Upper lobe of left lung (tissue), 6 donors: ENCODE results near the gene NT5C2. TPM values are rescaled to one million over a fixed set of nuclear protein-coding genes. Genes with fewer than 3 reads are reported as not detected.

Source experiments
- ATAC-seq, 2 donors: fragments of 200-7000 bp; cut with Tn5 transposase; one replicate each; pipeline ENCODE4 v1.9.1; 2022; ENCODE audit warnings: mild to moderate bottlenecking in 2 of 2, moderate library complexity in 2 of 2; ENCODE audit not compliant: low FRiP score in 2 of 2
- DNase-seq, 2 donors: peaks; one replicate each; pipeline ENCODE4 v3.0.0-alpha.2; 2019 to 2020
- H3K27ac ChIP-seq, 4 donors: fragments of 200-600 bp; sonication (generic); one replicate each; pipeline ENCODE4 v1.5.1; 2016 to 2019
- H3K27me3 ChIP-seq, 4 donors: fragments of 200-600 bp; sonication (generic); one replicate each; pipeline ENCODE4 v1.5.1; 2017 to 2019
- H3K36me3 ChIP-seq, 4 donors: fragments of 200-600 bp; sonication (generic); one replicate each; pipeline ENCODE4 v1.5.1; 2016 to 2019
- H3K4me1 ChIP-seq, 4 donors: fragments of 200-600 bp; sonication (generic); one replicate each; pipeline ENCODE4 v1.5.1; 2018 to 2019
- H3K4me3 ChIP-seq, 4 donors: fragments of 200-600 bp; sonication (generic); one replicate each; pipeline ENCODE4 v1.5.1; 2017 to 2019; ENCODE audit warnings: mild to moderate bottlenecking in 2 of 4, moderate library complexity in 1 of 4
- H3K9me3 ChIP-seq, 4 donors: fragments of 200-600 bp; sonication (generic); one replicate each; pipeline ENCODE4 v1.5.1; 2018 to 2019
- EP300 ChIP-seq, 4 donors: sonication (generic); formaldehyde crosslinking; IDR thresholded peaks; one replicate each; pipeline ENCODE4 v1.5.1; 2017; ENCODE audit warnings: antibody characterized with exemption in 4 of 4, control low read depth in 2 of 4
- POLR2A ChIP-seq, 4 donors: fragments of 450-650 bp; IDR thresholded peaks; one replicate each; pipeline ENCODE4 v1.5.1; 2016 to 2017; ENCODE audit warnings: antibody characterized with exemption in 4 of 4, mild to moderate bottlenecking in 2 of 4
- POLR2AphosphoS5 ChIP-seq, 2 donors: sonication (generic); formaldehyde crosslinking; IDR thresholded peaks; one replicate each; pipeline ENCODE4 v1.5.1; 2017; ENCODE audit warnings: antibody characterized with exemption in 2 of 2
- WGBS, 2 donors: methylation state at CpG; one replicate each; pipeline ENCODE4 v1.1.5; 2017 to 2018; 5-methylcytosine and 5-hydroxymethylcytosine counted together
- total RNA-seq, 6 donors: library from RNA; depleted of rRNA in 4 of 6; stranded (reverse); fragments of >200 nt in 4 of 6; gene quantifications; one replicate each; pipeline versions ENCODE4 v1.1.0 to v1.2.1, GENCODE V29; 2016 to 2021
- TF ChIP-seq, protein P1 (sequence below), 6 experiments: fragments of 450-650 bp in 4 of 6; fragments of 200-600 bp in 2 of 6; sonication (generic) in 2 of 6; IDR thresholded peaks; one replicate each; pipeline ENCODE4 v1.5.1; 2016 to 2019; ENCODE audit warnings: antibody characterized with exemption in 6 of 6
- donor health status: DM: no; HTN: no; CAD: no; lungs with moderate emphysema.
- donor health status: DM: no; HTN: yes; CAD: no; lungs with severe emphysema.

The NT5C2 gene
- total RNA-seq, 6 donors from 2014 or later: 47.4 to 122 (median 85.1) TPM

GRCh38 chr10:103125323-103126267 is 67.5 kb downstream of the NT5C2 start:
- H3K27ac ChIP-seq: peak overlapping the region in 1 of 4 donors; percentile 23
- H3K36me3 ChIP-seq: peaks cover 0 to 11% (median 4%) of the 10 kb centered on the region in 4 donors
- no peak for TF ChIP-seq POLR2AphosphoS5 (IDR thresholded peaks at IDR 0.05)
- no peak for TF ChIP-seq POLR2A (IDR thresholded peaks at IDR 0.05)
- TF ChIP-seq, protein P1, sequence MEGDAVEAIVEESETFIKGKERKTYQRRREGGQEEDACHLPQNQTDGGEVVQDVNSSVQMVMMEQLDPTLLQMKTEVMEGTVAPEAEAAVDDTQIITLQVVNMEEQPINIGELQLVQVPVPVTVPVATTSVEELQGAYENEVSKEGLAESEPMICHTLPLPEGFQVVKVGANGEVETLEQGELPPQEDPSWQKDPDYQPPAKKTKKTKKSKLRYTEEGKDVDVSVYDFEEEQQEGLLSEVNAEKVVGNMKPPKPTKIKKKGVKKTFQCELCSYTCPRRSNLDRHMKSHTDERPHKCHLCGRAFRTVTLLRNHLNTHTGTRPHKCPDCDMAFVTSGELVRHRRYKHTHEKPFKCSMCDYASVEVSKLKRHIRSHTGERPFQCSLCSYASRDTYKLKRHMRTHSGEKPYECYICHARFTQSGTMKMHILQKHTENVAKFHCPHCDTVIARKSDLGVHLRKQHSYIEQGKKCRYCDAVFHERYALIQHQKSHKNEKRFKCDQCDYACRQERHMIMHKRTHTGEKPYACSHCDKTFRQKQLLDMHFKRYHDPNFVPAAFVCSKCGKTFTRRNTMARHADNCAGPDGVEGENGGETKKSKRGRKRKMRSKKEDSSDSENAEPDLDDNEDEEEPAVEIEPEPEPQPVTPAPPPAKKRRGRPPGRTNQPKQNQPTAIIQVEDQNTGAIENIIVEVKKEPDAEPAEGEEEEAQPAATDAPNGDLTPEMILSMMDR (IDR thresholded peaks at IDR 0.05): no peak
- no peak for TF ChIP-seq EP300 (IDR thresholded peaks at IDR 0.05)
- H3K27me3 ChIP-seq: no peaks in the 10 kb centered on the region
- H3K9me3 ChIP-seq: no peaks in the 10 kb centered on the region
- H3K4me1 ChIP-seq: peaks cover 16 to 28% (median 22%) of the 10 kb centered on the region in 4 donors
- DNase-seq: no peak
- 72% methylated on average over 9 of the region's 9 CpGs for WGBS, 2 donors
- no peak for ATAC-seq
- H3K4me3 ChIP-seq: no peak overlapping the region

- WGBS, 2 donors: 97 to 98% methylated on average over 4 of the region's 4 CpGs
- Histone ChIP-seq H3K27ac (no peak overlapping the region), H3K4me1 (peaks cover 18 to 28% (median 25%) of the 10 kb centered on the region in 4 donors), H3K4me3 (no peak overlapping the region), H3K27me3 (no peaks in the 10 kb centered on the region), H3K9me3 (no peaks in the 10 kb centered on the region), H3K36me3 (peaks cover 0 to 11% (median 4%) of the 10 kb centered on the region in 4 donors)
- no peak for DNase-seq
- TF ChIP-seq EP300 (IDR thresholded peaks at IDR 0.05) (no peak), POLR2A (IDR thresholded peaks at IDR 0.05) (no peak), POLR2AphosphoS5 (IDR thresholded peaks at IDR 0.05) (no peak)
- TF ChIP-seq, protein P1 (IDR thresholded peaks at IDR 0.05): no peak
- no peak for ATAC-seq
Measured at GRCh38 chr10:103124420-103125096, 68.5 kb downstream of the NT5C2 start.

- Histone ChIP-seq H3K4me3 (no peak overlapping the region), H3K27ac (peak overlapping the region in 2 of 4 donors; percentile 38 to 46), H3K36me3 (peaks cover 0 to 11% (median 4%) of the 10 kb centered on the region in 4 donors), H3K27me3 (no peaks in the 10 kb centered on the region), H3K9me3 (no peaks in the 10 kb centered on the region), H3K4me1 (peaks cover 18 to 28% (median 25%) of the 10 kb centered on the region in 4 donors)
- TF ChIP-seq POLR2AphosphoS5 (IDR thresholded peaks at IDR 0.05): no peak
- TF ChIP-seq POLR2A (IDR thresholded peaks at IDR 0.05): no peak
- TF ChIP-seq, protein P1 (IDR thresholded peaks at IDR 0.05): no peak
- TF ChIP-seq EP300 (IDR thresholded peaks at IDR 0.05): no peak
- whole genome bisulfite sequencing, 2 donors: 71 to 72% methylated on average over 7 of the region's 7 CpGs
- ATAC-seq (no peak), DNase-seq (no peak)
Measured at GRCh38 chr10:103123282-103124024, 69.6 kb downstream of the NT5C2 start.

- H3K4me1 ChIP-seq: peaks cover 18 to 28% (median 24%) of the 10 kb centered on the region in 4 donors
- no peak for DNase-seq
- H3K27me3 ChIP-seq: no peaks in the 10 kb centered on the region
- peak overlapping the region in 3 of 4 donors; percentile 12 to 46 (median 14) for H3K27ac ChIP-seq
- ATAC-seq: peak in 1 of 2 donors; percentile 38
- 32 to 61% methylated on average over 2 of the region's 2 CpGs for WGBS, 2 donors
- no peaks in the 10 kb centered on the region for H3K9me3 ChIP-seq
- TF ChIP-seq POLR2AphosphoS5 (IDR thresholded peaks at IDR 0.05) (no peak), POLR2A (IDR thresholded peaks at IDR 0.05) (no peak), EP300 (IDR thresholded peaks at IDR 0.05) (no peak)
- TF ChIP-seq, protein P1 (IDR thresholded peaks at IDR 0.05): no peak
- H3K4me3 ChIP-seq: no peak overlapping the region
- H3K36me3 ChIP-seq: peaks cover 0 to 6% (median under 1%) of the 10 kb centered on the region in 4 donors
Measured at GRCh38 chr10:103120977-103121735, 71.9 kb downstream of the NT5C2 start.
